HepG2 (cell line): ENCODE measurements around the gene PRM3. TPM values are rescaled to one million over a fixed set of nuclear protein-coding genes. Genes with fewer than 3 reads are reported as not detected.
A peak's percentile ranks its signal among the peaks of the same experiment; 100 is the strongest.

Source experiments
- AGO1 ChIP-seq: fragments of 200-400 bp; formaldehyde crosslinking; IDR thresholded peaks from 2 replicates; pipeline ENCODE4 v1.6.1; 2017; ENCODE audit warnings: mild to moderate bottlenecking, low read depth, low read length, moderate library complexity; ENCODE audit not compliant: poor library complexity, severe bottlenecking
- AHR ChIP-seq: IDR thresholded peaks from 2 replicates; pipeline ENCODE4 v1.6.1; 2018; ENCODE audit warnings: missing genetic modification reagents, missing compliant biosample characterization
- FOXC1 ChIP-seq: sonication (generic); formaldehyde crosslinking; IDR thresholded peaks from 2 replicates; pipeline ENCODE4 v1.8.0; 2022; ENCODE audit warnings: mild to moderate bottlenecking, missing genetic modification reagents, borderline replicate concordance
- GABPA ChIP-seq, 2 experiments: IDR thresholded peaks; 2 replicates each; pipeline ENCODE4 v1.6.1; 2011 to 2016; ENCODE audit warnings: low read depth in 2 of 2, low read length in 1 of 2, missing biosample characterization in 1 of 2, missing genetic modification characterization in 1 of 2
- GABPB1 ChIP-seq: IDR thresholded peaks from 2 replicates; pipeline ENCODE4 v1.6.1; 2016; ENCODE audit warnings: mild to moderate bottlenecking, missing genetic modification reagents, moderate library complexity, missing compliant biosample characterization
- NFYC ChIP-seq: IDR thresholded peaks from 2 replicates; pipeline ENCODE4 v1.6.1; 2016; ENCODE audit warnings: missing genetic modification reagents, missing compliant biosample characterization
- SALL2 ChIP-seq: sonication (generic); formaldehyde crosslinking; IDR thresholded peaks from 2 replicates; pipeline ENCODE4 v1.8.1; 2023; ENCODE audit warnings: mild to moderate bottlenecking, missing genetic modification reagents, inconsistent platforms
- SMAD9 ChIP-seq: sonication (generic); formaldehyde crosslinking; IDR thresholded peaks from 2 replicates; pipeline ENCODE4 v1.5.1; 2020; ENCODE audit warnings: mild to moderate bottlenecking, missing genetic modification reagents
- SRSF9 ChIP-seq: fragments of 200-400 bp; formaldehyde crosslinking; IDR thresholded peaks from 2 replicates; pipeline ENCODE4 v1.6.1; 2018; ENCODE audit warnings: borderline replicate concordance, mild to moderate bottlenecking, low read depth, low read length; ENCODE audit not compliant: insufficient read depth, poor library complexity, severe bottlenecking
- THYN1 ChIP-seq: sonication (generic); formaldehyde crosslinking; IDR thresholded peaks from 2 replicates; pipeline ENCODE4 v1.8.1; 2023; ENCODE audit warnings: low read depth, mild to moderate bottlenecking, moderate library complexity, missing genetic modification reagents, borderline replicate concordance
- U2AF1 ChIP-seq: fragments of 200-400 bp; formaldehyde crosslinking; optimal IDR thresholded peaks from 2 replicates; pipeline ENCODE3; 2017; ENCODE audit warnings: mild to moderate bottlenecking, low read depth, low read length
- ZFX ChIP-seq: sonication (generic); formaldehyde crosslinking; IDR thresholded peaks from 2 replicates; pipeline ENCODE4 v1.4.0; 2020; ENCODE audit warnings: mild to moderate bottlenecking, low read depth, missing genetic modification reagents, moderate library complexity
- ZKSCAN8 ChIP-seq: IDR thresholded peaks from 2 replicates; pipeline ENCODE4 v1.6.1; 2016; ENCODE audit warnings: borderline replicate concordance, missing genetic modification reagents, missing compliant biosample characterization
- ZNF12 ChIP-seq: sonication (generic); formaldehyde crosslinking; IDR thresholded peaks from 2 replicates; pipeline ENCODE4 v1.5.0; 2020; ENCODE audit warnings: missing genetic modification reagents
- ZNF121 ChIP-seq: sonication (generic); formaldehyde crosslinking; IDR thresholded peaks from 2 replicates; pipeline ENCODE4 v1.5.0; 2020; ENCODE audit warnings: mild to moderate bottlenecking, missing genetic modification reagents
- ZNF234 ChIP-seq: sonication (generic); formaldehyde crosslinking; conservative IDR thresholded peaks from 2 replicates; pipeline ENCODE4 v1.5.1; 2020; ENCODE audit warnings: mild to moderate bottlenecking, missing genetic modification reagents
- ZNF619 ChIP-seq: sonication (generic); formaldehyde crosslinking; IDR thresholded peaks from 2 replicates; pipeline ENCODE4 v1.4.0; 2020; ENCODE audit warnings: mild to moderate bottlenecking, missing genetic modification reagents
- ZNF788 ChIP-seq: sonication (generic); formaldehyde crosslinking; IDR thresholded peaks from 2 replicates; pipeline ENCODE4 v1.5.0; 2020; ENCODE audit warnings: mild to moderate bottlenecking, missing genetic modification reagents, borderline replicate concordance
- polyA plus RNA-seq, 8 experiments: library from polyadenylated mRNA; depleted of rRNA in 3 of 8; stranded (reverse) in 7 of 8; unstranded in 1 of 8; fragments of >200 nt; fragmentation: Illumina TruSeq in 4 of 8; extraction: Trizol in 4 of 8; gene quantifications; 2 replicates each; pipeline versions ENCODE4 v1.2.1 to v1.2.3, GENCODE V29; 2011 to 2016; ENCODE audit warnings: low read depth in 4 of 8, missing spikeins in 1 of 8, mixed read lengths in 1 of 8; ENCODE audit not compliant: insufficient read depth in 1 of 8
- total RNA-seq, 5 experiments: library from RNA; depleted of rRNA; stranded (reverse); fragments of >200 nt; fragmentation: Illumina TruSeq; extraction: Trizol; gene quantifications; 2 replicates each; pipeline ENCODE4 v1.2.3, GENCODE V29; 2016; ENCODE audit warnings: low read depth in 1 of 5
- TF ChIP-seq, protein P1 (sequence below): sonication (generic); formaldehyde crosslinking; IDR thresholded peaks from 2 replicates; pipeline ENCODE4 v1.5.1; 2020; ENCODE audit warnings: mild to moderate bottlenecking, missing genetic modification reagents, moderate library complexity
- TF ChIP-seq, protein P2 (sequence below): fragments of 450-650 bp; IDR thresholded peaks from 2 replicates; pipeline ENCODE4 v1.6.1; 2017

Gene PRM3
- total and polyA plus RNA-seq, 2 of the 13 experiments (the other 11 are each of a cell fraction or from before 2014, with no cell fraction given) = not detected

DNA sequence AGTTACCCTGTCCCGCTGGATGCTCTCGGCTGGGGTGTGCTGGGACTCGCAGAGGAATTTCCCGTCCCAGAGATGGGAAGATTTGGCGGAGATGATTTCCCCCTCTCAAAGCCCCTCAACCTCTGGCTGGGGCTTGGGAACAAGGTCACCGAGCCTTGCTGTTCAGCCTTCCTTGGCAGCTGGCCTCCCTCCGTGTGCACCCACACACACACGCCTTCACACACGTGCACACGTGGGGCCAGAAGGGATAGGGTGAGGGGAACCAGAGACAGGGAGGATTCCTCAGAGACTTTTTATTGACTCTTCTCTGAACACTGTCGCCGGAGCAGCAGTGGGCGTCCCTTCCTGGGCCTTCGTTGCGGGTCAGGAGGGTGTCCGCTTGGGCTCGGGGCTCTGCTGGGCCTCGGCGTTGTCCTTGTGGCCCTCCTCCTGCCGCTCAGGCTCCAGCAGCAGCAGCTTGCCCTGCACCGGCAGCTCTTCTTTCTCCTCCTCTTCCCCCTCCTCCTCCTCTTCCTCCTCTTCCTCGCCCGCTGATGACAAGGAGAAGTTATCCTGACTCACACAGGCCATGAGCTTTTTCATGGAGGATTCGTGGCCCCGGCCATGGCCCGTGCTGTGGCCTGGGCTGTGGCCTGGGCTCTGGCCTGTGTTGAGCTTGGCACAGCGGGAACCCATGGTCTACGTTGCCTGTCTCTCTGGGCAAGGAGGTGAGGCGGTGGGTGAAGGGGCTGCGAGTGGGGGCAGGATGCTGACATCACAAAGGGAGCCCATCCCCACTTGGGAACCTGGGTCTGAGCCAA is at the start of gene PRM3 (continued):
- TF ChIP-seq, protein P1, sequence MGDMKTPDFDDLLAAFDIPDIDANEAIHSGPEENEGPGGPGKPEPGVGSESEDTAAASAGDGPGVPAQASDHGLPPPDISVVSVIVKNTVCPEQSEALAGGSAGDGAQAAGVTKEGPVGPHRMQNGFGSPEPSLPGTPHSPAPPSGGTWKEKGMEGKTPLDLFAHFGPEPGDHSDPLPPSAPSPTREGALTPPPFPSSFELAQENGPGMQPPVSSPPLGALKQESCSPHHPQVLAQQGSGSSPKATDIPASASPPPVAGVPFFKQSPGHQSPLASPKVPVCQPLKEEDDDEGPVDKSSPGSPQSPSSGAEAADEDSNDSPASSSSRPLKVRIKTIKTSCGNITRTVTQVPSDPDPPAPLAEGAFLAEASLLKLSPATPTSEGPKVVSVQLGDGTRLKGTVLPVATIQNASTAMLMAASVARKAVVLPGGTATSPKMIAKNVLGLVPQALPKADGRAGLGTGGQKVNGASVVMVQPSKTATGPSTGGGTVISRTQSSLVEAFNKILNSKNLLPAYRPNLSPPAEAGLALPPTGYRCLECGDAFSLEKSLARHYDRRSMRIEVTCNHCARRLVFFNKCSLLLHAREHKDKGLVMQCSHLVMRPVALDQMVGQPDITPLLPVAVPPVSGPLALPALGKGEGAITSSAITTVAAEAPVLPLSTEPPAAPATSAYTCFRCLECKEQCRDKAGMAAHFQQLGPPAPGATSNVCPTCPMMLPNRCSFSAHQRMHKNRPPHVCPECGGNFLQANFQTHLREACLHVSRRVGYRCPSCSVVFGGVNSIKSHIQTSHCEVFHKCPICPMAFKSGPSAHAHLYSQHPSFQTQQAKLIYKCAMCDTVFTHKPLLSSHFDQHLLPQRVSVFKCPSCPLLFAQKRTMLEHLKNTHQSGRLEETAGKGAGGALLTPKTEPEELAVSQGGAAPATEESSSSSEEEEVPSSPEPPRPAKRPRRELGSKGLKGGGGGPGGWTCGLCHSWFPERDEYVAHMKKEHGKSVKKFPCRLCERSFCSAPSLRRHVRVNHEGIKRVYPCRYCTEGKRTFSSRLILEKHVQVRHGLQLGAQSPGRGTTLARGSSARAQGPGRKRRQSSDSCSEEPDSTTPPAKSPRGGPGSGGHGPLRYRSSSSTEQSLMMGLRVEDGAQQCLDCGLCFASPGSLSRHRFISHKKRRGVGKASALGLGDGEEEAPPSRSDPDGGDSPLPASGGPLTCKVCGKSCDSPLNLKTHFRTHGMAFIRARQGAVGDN (CRISPR knock-in tag) = peak; percentile 81
- TF ChIP-seq FOXC1 (CRISPR knock-in tag) (no peak), THYN1 (CRISPR knock-in tag) (no peak), GABPB1 (CRISPR knock-in tag) (peak; percentile 27; the same call in 1 of the 2 replicates), U2AF1 (peak; percentile 13), ZNF619 (0 out of 2 replicates have a peak, but pooled peaks have one; percentile 18), ZNF121 (CRISPR knock-in tag) (0 out of 2 replicates have a peak, but pooled peaks have one; percentile 5), ZFX (no peak; the same call in 1 of the 2 replicates), AHR (CRISPR knock-in tag) (0 out of 2 replicates have a peak, but pooled peaks have one; percentile 15), SRSF9 (no peak), SMAD9 (no peak), ZNF234 (no peak), NFYC (CRISPR knock-in tag) (no peak), AGO1 (peak; percentile 49), SALL2 (CRISPR knock-in tag) (0 out of 2 replicates have a peak, but pooled peaks have one; percentile 38), ZKSCAN8 (no peak), ZNF12 (no peak), GABPA (IDR thresholded peaks at IDR 0.05; ENCODE audit: low read depth, low read length) (no peak), GABPA (CRISPR knock-in tag; IDR thresholded peaks at IDR 0.05; ENCODE audit: low read depth) (no peak), ZNF788 (CRISPR knock-in tag) (no peak)
- TF ChIP-seq, protein P2, sequence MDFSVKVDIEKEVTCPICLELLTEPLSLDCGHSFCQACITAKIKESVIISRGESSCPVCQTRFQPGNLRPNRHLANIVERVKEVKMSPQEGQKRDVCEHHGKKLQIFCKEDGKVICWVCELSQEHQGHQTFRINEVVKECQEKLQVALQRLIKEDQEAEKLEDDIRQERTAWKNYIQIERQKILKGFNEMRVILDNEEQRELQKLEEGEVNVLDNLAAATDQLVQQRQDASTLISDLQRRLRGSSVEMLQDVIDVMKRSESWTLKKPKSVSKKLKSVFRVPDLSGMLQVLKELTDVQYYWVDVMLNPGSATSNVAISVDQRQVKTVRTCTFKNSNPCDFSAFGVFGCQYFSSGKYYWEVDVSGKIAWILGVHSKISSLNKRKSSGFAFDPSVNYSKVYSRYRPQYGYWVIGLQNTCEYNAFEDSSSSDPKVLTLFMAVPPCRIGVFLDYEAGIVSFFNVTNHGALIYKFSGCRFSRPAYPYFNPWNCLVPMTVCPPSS = no peak
